Activated T-cell treated with anti-CD3 and anti-CD28 coated beads for 4 hours (primary cell): ENCODE data around the gene SPIRE1.

Experiments
- DNase-seq: peaks from one replicate; pipeline ENCODE4 v3.0.0-alpha.2; 2020

Gene SPIRE1

GRCh38 chr18:12657684-12658425, at the start of gene SPIRE1:
SPIRE1 (minus strand) TSS chr18:12658107; CDS start chr18:12657866, 241 bp downstream.
- no peak for DNase-seq

GRCh38 chr18:12703664-12704063, 45.8 kb upstream of the SPIRE1 start:
- DNase-seq = no peak

- DNase-seq = no peak
These were observed 45.2 kb upstream of the SPIRE1 start for GRCh38 chr18:12703096-12703567.

- DNase-seq = peak; percentile 57
These were observed 44.6 kb upstream of the SPIRE1 start, which contains the start of the genes CEP76 and PSMG2 for GRCh38 chr18:12702221-12703095. CEP76 (minus strand) TSS chr18:12702723; CDS start chr18:12702548, 175 bp downstream. PSMG2 (plus strand) TSS chr18:12703042; CDS start chr18:12703108, 66 bp downstream.

- no peak for DNase-seq
These were observed 43.3 kb upstream of the SPIRE1 start for GRCh38 chr18:12701161-12701560.

- no peak for DNase-seq
These were observed 41.8 kb upstream of the SPIRE1 start for GRCh38 chr18:12699747-12700146.

GRCh38 chr18:12694032-12694431, 36.1 kb upstream of the SPIRE1 start:
- DNase-seq = no peak

- DNase-seq = no peak
These were observed 34.3 kb upstream of the SPIRE1 start for GRCh38 chr18:12692206-12692605.

GRCh38 chr18:12689256-12689850, 31.4 kb upstream of the SPIRE1 start:
- DNase-seq = no peak

GRCh38 chr18:12686100-12686499, 28.2 kb upstream of the SPIRE1 start:
- no peak for DNase-seq

- no peak for DNase-seq
These were observed 21.4 kb upstream of the SPIRE1 start for GRCh38 chr18:12679183-12679786.

GRCh38 chr18:12668041-12668440, 10.1 kb upstream of the SPIRE1 start:
- DNase-seq = no peak

GRCh38 chr18:12659904-12660605, 2.1 kb upstream of the SPIRE1 start:
- no peak for DNase-seq

GRCh38 chr18:12658426-12659138, 675 bp upstream of the SPIRE1 start:
- DNase-seq = no peak

GRCh38 chr18:12656938-12657683, 796 bp downstream of the SPIRE1 start:
- no peak for DNase-seq

- DNase-seq = no peak
These were observed 1.3 kb downstream of the SPIRE1 start for GRCh38 chr18:12656605-12656937.

- DNase-seq = no peak
These were observed 2.9 kb downstream of the SPIRE1 start for GRCh38 chr18:12654971-12655370.

- no peak for DNase-seq
These were observed 5.0 kb downstream of the SPIRE1 start for GRCh38 chr18:12652861-12653401.

GRCh38 chr18:12651651-12652050, 6.3 kb downstream of the SPIRE1 start:
- DNase-seq = no peak

- no peak for DNase-seq
These were observed 10.1 kb downstream of the SPIRE1 start for GRCh38 chr18:12647773-12648172.
